Iris pigment epithelial cell (primary cell): ENCODE measurements around the gene TFG.
"Not testable (repeated sequence)": the region's sequence is repeated elsewhere in the genome, so short reads cannot be mapped to it uniquely, and the experiment has no call there.

ENCODE experiments used
- DNase-seq: peaks from one replicate; pipeline ENCODE4 v3.0.0-alpha.2; 2011; ENCODE audit warnings: low read depth

TFG gene

DNA sequence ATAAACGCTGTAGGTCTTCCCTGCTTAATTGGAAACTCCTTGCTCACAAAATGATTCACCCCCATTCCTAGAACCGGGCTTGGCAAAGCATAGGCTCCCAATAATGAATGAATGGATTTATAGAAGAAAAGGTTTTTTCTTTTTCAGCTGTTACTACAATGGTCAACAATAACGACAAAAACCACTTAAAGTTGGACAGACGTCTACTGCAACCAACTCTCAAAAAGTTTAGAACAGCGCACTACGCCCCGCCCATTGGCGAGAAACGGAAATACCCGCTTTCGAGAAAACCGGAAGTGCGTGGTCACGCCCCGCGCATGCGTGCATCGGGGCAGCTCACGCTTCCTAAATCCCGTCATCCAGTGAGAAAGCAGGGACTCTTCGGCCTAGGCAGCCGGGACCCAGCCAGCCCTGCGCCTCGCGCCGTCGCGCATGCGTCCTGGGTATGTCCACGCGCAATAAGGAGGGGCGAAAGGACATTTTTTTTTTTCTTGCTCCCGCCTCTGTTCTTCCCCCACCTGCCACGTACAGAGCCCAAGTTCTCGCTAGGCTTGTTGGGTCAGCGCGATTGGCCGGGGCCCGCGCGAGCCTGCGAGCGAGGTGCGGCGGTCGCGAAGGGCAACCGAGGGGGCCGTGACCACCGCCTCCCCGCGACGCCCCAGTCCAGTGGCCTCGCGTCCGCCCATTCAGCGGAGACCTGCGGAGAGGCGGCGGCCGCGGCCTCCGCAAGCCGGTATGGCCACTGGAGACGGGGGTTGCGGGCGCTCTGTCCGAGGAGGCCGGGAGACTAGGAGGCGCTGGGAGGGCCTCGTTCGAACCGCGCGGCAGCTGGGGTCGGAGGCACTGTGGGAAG is at the start of gene TFG:
Gene TFG, plus strand, starts transcription at position 506 of the 853 bp plus-strand sequence. CDS start 4,192 bp downstream, outside the sequence.
- DNase-seq = peak; percentile 99

GRCh38 chr3:100661294-100661693 is 48.0 kb upstream of the TFG start:
- not testable (repeated sequence) for DNase-seq

DNA sequence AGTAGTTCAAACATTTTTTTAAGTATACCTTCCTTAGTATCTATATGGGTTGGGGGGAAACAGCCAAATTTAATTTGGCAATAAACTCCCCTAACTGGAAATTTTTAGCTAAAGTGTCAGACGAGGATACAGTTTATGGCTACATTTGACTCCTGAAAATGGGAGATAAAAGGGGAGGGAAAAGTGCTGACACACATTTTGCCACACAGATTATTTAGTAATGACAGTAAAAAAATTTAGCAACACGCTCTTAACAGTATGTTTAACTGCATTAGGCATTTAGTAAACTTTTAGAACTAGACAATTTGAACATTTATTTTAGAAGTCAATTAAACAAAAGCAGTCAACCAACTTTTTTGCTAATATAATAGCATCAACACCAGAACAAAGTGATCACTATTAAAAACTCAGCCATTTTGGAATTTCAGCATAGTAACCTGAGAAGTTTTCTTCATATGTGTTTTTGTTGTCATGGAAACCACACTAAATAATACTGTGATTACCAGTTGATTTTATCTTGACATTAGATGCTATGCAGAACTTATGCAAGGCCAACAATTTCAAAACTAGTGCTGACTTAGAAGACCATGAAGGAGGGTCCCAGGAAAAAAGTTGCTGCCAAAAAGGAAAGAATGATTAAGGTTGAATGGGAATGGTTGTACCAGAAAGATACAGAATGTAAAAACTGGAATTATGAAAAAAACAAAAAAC is 47.0 kb upstream of the TFG start:
- DNase-seq = peak; percentile 63

DNA sequence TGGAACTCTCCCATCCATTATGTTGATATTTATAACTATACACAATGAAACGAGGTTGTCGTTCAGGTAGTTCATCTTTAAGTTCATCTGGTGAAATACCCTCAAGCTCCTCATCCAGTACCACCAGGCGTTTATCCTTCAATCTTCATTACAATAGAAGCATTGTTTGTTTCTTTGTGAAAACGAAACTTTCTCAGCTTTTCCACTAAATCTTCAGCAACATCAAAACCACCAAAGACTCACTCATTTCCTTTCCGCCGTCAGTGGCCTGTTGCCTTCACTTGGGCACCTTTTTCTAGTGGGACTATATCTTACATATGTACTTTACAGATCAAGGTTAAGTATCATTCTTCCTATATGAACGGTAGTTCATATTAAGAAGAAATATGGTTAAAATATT is 44.1 kb upstream of the TFG start:
- no peak for DNase-seq

GRCh38 chr3:100666699-100667098 is 42.6 kb upstream of the TFG start:
- peak; percentile 51 for DNase-seq

DNA sequence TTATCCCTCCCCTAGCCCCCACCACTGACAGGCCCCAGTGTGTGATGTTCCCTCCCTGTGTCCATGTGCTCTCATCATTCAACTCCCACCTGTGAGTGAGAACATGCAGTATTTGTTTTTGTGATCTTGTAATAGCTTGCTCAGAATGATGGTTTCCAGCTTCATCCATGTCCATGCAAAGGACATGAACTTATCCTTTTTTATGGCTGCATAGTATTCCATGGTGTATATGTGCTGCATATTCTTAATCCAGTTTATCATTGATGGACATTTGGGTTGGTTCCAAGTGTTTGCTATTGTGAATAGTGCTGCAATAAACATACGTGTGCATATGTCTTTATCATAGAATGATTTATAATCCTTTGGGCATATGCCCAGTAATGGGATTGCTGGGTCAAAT is 42.0 kb upstream of the TFG start:
- DNase-seq = not testable (repeated sequence)

GRCh38 chr3:100670995-100671394 is 38.3 kb upstream of the TFG start:
- DNase-seq = not testable (repeated sequence)

GRCh38 chr3:100681496-100681895 is 27.8 kb upstream of the TFG start:
- no peak for DNase-seq

GRCh38 chr3:100682056-100682853 is 27.0 kb upstream of the TFG start:
- DNase-seq = no peak

- DNase-seq = no peak
Measured at GRCh38 chr3:100682854-100683760, 26.2 kb upstream of the TFG start.

- DNase-seq = no peak
Measured at GRCh38 chr3:100693225-100693624, 16.1 kb upstream of the TFG start.

- DNase-seq = no peak
Measured at GRCh38 chr3:100695696-100696095, 13.6 kb upstream of the TFG start.

- no peak for DNase-seq
Measured at GRCh38 chr3:100696161-100696560, 13.1 kb upstream of the TFG start.

GRCh38 chr3:100697172-100697571 is 12.1 kb upstream of the TFG start:
- DNase-seq = no peak

DNA sequence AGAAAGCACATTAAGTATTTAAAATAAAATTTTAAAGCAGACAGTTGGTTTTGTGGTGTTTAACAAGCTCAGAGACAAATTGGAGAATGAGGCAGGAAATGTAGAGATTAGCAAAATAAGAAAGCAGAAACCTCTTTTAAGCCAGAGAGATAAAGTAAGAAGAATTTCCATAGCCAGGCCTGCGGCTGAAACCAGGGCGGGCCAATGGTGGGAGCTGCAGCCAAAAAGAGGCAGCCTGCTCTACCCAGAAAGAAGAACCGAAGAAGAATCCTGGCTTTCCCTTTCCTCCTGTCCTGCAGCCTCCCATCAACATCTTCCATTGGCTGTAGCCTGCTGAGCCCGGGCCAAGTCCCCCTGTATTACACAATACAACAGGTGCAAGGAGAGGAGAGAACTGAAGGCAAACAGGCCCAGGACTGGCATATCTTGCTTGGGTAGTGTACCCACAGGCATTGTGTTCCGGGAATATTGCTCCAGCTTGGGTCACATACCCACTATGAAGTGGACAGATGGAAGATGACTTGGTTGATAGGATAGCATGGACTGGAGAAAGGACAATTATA is 11.5 kb upstream of the TFG start:
- DNase-seq = no peak

GRCh38 chr3:100698736-100699135 is 10.6 kb upstream of the TFG start:
- no peak for DNase-seq

GRCh38 chr3:100700708-100701107 is 8.6 kb upstream of the TFG start:
- DNase-seq = no peak

- DNase-seq = no peak
Measured at GRCh38 chr3:100702082-100702979, 7.0 kb upstream of the TFG start.

DNA sequence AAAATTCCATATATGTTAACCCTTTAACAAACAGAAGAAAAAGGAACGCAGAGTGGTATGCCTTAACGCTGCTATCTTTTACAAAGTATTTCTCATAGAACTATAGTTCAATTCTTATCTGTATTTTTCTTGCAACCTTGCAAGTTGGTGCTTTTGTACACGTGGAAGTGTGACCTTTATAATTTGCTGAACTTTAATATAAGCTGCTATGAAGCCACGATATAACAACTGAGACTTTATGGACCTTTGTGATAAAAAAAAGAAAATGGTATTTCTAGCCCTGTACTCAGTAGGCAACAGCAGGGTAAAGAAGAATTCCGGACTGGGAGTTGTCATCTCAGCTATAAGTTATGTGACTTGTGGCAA is 6.3 kb upstream of the TFG start:
- DNase-seq = no peak

DNA sequence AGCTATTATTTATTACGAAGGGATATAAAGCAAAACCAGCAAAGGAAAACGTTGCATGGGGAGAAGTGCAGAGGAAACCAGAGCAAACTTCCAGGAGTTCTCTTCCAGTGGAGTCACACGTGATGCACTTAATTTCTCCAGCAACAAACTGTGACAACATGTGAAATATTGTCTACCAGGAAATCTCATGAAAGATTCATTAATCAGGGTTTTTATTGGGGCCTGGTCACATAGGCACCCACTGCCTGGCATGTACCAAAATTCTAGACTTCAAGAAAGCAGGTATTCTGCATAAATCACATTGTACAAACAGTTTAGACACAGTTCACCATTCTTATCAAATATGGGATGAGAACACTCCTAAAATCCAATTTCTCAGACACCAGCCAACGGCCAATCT is 5.4 kb upstream of the TFG start:
- no peak for DNase-seq
